GM10847 (cell line): ENCODE measurements around the gene CSPG5.

Experiments
- POLR2A ChIP-seq: IDR thresholded peaks from 2 replicates; pipeline ENCODE4 v1.6.1; 2011; ENCODE audit not compliant: insufficient read length; ENCODE audit errors: extremely low read depth

CSPG5 gene

GRCh38 chr3:47578691-47579632 lies at the start of gene CSPG5:
Gene CSPG5, minus strand, starts transcription at chr3:47578865. Its CDS starts 172 bp downstream, at chr3:47578693.
- TF ChIP-seq POLR2A: no peak

DNA sequence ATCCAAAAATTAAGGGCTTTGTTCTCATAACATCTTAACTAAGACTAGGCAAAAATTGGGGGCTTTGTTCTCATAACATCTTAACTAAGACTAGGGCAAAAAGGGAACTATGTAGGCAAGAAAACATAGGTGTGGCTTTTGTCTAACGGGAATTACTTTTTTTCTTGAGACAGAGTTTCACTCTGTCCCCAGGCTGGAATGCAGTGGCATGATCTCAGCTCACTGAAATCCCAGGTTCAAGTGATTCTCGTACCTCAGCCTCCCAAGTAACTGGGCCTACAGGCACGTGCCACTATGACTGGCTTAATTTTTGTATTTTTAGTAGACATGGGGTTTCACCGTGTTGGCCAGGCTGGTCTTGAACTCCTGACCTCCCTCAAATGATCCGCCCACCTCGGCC lies 49.8 kb upstream of the CSPG5 start:
- TF ChIP-seq POLR2A: no peak

DNA sequence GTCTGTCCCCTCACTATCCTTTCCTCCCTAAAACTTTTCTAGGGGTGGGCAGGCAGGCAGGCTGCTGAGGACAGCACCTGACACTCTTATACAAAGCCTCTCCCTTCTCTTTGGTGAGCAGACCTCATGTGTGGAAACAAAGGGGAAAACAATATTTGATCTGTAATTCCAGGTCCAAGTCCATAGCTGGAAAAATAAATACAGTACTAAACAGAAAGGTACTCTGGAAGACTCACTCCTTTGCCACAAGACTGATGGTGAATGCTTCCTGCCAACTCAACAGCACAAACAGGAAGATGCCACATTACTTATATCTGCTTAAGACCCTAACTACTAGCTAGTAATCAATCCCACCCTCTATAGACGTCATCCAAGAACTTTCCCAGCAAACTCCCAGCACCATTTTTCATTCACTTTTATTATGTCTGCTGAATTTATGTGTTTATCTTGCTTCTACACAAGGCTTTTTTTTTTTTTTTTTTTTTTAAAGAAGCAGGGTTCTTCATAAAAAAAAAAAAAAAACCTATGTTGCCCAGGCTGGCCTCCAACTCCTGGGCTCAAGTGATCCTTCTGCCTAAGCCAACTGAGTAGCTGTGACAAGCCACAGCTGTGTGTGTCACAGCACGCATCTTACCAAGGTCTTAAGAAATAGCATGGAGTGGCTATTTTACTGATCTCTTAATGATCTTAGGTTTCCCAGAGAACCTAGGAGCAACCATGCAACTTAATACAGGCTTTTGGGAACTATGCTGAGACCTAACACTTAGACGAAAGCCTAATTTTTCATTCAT lies 44.2 kb upstream of the CSPG5 start:
- TF ChIP-seq POLR2A: no peak

DNA sequence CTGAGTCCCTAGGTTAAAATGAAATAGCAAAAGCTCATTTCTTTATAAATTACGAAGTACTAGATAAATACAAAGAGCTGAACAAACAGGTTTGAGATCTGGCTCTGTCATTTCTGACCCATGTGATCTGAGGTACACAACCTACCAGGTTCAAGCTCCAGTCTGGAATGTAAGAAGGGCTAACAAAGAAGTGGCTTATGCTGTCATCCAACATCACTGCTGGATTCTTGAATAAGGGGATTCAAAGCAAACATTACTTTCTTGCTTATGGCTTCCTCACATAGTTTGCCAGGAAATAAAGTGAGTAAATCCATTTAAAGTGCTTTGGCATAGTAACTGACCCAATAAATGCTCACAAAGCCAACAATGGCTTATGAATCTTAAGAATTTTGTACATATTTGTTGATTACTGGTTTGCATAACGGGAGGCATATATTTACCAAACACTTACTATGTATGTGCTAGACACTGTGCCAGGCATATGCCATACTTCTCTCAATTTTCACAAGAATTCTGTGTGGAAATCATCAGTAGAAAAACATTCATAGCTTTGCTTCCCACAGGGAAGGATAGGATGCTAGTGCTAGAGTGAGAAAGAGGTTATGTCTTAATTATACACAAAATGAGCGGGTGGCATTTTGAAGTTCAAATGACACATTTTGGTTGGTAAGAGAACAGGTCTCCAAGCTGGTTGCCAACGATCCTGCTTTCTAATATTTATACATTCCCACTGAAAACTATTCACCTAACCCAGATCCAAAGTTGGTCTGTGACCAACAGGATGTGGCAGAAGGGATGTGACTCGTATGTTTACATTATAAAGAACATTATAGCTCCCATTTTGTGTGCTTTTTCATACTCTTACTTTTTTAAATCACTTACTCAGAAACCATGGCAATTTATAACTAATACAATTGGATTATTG lies 38.7 kb upstream of the CSPG5 start:
- TF ChIP-seq POLR2A: no peak

DNA sequence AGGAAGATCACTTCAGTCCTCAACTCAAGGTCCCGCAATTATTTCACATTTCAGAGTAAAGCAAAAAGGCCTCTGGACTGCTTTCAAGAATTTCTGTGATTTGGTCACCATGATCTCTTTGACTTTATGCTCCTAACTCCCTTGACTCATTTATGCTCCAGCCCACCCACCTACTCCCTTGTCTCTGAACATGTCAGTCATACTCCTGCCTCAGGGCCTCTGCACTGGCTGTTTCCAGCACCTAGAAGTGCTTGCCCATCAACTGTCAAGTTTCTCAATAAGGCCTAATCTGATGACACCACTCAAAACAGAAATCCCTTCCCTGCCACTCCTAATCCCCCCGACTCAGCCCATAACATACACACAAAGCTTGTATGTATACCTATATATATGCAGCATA lies 36.1 kb upstream of the CSPG5 start:
- no peak for TF ChIP-seq POLR2A

DNA sequence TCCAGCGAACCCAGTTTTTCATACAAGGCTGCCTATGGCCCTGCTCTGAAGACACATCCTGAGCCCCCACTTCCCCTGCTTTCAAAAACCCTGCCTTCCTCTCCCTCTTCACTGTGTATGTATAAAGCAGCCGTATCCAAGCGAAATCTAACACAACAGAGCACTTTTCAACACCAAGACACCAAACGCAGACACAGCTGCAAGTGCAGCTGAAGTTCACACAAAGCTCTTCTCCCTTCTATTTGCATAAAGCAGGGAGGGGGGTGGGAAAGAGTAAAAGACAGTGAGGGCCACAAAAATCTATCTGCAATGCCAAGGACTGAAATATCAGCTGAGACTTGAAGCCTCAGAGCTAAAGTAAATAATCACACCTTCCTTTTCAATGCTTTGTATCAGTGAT lies 35.1 kb upstream of the CSPG5 start:
- no peak for TF ChIP-seq POLR2A

DNA sequence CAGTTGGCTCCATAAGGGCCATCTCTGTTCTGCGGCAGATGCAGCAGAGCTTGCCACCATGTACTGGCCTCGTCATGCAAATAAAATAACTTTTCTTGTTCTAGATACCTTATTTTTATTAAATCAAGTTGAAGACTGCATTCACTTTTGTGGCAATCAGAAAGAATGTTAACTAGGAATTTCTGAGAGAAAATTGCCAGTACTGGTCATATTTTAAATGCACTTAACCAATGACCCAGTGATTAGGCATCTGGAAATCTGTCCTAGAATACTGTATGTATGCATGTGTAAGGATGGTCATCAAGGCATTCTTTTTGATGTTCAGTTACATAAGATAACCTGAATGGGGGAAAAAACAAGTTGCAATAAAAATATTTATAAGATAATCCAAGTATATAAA lies 34.2 kb upstream of the CSPG5 start:
- TF ChIP-seq POLR2A: no peak

GRCh38 chr3:47612178-47612577 lies 33.5 kb upstream of the CSPG5 start:
- no peak for TF ChIP-seq POLR2A

DNA sequence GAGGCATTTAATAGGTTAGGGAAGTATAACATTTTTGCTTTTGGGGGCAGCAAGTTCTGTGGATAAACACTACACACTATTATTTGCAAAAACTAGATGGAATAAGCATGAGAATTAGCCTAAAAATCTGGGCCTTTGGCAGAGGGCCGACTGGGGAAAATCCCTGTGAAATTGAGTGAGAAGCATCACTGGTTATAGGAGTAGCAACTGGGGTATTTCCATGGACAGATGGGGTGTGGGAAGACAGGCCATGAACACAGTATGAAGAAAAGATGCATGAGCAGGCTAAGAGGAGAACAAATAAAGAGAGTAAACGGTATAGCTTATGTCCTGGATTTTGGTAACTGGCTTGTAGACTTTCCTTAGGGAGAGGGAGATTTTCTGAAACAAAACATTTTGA lies 32.9 kb upstream of the CSPG5 start:
- no peak for TF ChIP-seq POLR2A

- no peak for TF ChIP-seq POLR2A
These were observed 31.9 kb upstream of the CSPG5 start for GRCh38 chr3:47610583-47610982.

DNA sequence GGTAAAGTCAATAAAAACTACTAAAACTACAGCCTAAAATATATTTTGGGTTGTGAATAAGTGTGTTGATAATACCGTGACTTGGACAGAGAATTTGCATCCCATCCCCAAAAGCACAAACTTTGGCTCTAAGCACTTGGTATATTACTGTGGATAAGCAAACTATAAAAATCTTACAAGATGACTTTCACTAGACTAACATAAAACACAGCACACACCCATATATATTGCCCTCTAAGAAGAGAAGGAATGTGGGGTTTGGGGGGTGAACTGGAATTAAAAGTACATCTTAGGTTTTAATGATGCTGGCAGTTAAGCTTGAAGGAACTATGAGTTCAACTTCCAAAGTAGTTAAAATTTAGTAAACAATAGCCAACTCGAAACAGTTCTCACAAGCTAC lies 28.7 kb upstream of the CSPG5 start:
- TF ChIP-seq POLR2A: no peak

DNA sequence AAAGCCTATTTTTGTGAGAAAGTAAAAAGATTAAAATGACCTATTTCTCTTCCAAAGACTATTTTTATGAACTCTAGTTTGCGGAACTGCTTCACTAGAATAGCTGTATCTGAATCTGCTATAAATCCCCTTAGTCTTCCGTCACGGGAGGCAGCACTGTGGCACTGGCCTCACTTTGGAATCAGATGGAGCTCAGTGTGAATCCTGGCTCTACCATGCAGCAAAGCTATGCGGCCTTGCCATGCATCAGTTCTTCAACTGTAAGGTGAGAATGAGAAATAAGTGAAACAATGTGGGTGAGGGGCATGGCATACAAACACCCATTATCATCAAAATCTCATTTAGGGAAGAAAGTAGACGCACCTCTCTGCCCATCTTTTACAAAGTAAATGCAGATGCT lies 27.5 kb upstream of the CSPG5 start:
- TF ChIP-seq POLR2A: no peak

- no peak for TF ChIP-seq POLR2A
These were observed 27.0 kb upstream of the CSPG5 start for GRCh38 chr3:47605652-47606051.

GRCh38 chr3:47604145-47604544 lies 25.5 kb upstream of the CSPG5 start:
- no peak for TF ChIP-seq POLR2A

- no peak for TF ChIP-seq POLR2A
These were observed 24.7 kb upstream of the CSPG5 start for GRCh38 chr3:47603332-47603731.

- TF ChIP-seq POLR2A: no peak
These were observed 22.6 kb upstream of the CSPG5 start for GRCh38 chr3:47601281-47601680.

DNA sequence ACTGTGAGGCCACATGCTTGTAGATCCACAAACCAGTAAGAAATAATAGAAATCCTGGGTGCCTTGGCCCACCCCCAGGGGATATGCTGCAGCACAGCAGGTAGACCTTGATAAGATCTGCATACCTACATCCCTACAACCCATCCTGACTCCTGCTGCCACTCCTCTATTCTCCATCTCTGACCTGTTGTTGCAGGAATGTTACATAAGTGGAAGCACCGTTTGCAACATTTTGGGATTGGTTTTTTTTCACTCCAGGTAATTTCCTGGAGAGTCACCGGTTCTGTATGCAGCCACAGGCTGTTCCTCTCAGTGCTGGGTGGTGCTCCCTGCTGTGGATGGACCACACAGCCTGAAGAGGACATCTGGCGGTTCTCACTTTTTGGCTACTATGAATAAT lies 16.1 kb upstream of the CSPG5 start:
- no peak for TF ChIP-seq POLR2A
